Measurements from ENCODE around the gene CUX1.
A peak's percentile ranks its signal among the peaks of the same experiment; 100 is the strongest.

Gene CUX1

DNA sequence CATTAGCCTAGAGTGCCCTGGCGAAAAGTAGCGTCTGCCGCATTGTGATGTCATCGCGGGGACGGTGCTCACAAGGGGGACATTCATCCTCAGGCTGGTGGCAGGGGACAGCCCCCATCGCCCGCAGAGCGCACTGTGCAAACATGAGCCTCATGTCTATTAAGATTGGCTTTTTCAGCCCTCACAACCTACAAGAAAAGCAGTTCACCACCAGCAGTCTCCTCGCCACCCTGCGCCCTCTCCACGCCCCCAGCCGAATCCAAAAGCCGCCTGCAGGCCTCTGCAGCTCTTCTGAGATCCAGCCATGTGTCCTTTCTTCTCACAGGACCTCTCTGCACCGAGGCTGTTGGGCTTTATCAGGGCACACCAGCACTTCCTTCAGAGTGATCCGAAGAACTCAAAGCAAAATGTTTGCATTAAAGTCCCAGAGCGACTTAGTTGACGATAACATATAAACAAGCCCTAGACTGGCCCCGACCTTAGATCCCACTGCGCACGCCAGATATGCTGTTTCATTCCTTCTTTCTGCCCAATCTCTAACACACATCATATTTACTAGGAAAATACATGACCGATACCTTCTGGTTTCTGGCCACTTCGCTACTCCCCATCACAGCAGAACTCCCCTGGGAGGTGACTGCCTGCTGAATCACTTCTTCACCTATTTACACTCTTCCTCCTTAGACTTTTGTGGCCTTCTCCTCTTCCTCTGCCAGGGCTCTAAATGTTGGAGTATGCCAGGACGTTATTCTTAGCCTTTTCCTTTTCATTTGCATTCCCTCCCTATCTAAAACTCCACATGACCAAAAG lies 263.2 kb downstream of the CUX1 start:
- DNase-seq (ENCODE audit: low read depth in 1 of 2, low spot score in 1 of 2): no peak
- in situ Hi-C loops (cut with HindIII; ENCODE audit: low pct_unique_long_range_greater_than_20kb, low sequenced_read_pairs): no loop called here
- no peak for TF ChIP-seq JUND (IDR thresholded peaks at IDR 0.05; ENCODE audit: low read depth)

- TF ChIP-seq JUND (IDR thresholded peaks at IDR 0.05; ENCODE audit: low read depth): no peak
- no peak for DNase-seq (ENCODE audit: low read depth in 1 of 2, low spot score in 1 of 2)
- in situ Hi-C loops (cut with HindIII; ENCODE audit: low pct_unique_long_range_greater_than_20kb, low sequenced_read_pairs): no loop called here
Measured at GRCh38 chr7:102081244-102081627, 263.8 kb downstream of the CUX1 start.

DNA sequence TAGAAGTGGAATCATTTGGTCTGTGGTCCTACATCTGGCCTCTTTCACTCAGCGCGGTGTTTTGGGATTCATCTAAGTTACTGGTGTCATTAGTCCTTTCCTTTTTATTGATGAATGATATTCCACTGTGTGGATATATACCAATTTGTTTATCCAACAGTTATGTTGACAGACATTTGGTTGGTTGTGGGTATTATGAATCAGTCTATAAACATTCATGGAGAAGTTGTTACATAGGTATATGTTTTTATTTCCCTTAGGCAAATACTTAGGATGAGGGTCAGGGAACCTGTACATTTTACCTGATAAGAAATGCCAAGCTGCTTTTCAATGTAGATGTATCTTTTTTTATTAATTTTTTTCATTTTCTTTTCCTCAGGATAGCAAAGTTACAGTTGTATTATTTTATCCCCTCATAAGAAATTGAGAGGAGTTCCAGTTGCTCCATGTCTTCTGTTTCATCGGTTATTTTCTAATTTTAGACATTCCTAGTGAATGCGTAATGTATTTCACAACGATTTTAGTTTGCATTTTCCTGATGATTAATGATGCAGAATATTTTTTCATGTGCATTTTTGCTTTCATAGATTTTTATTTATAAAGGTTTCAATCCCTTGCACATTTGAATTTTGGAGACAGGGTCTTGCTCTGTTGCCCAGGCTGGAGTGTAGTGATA lies 265.4 kb downstream of the CUX1 start:
- in situ Hi-C loops (cut with HindIII; ENCODE audit: low pct_unique_long_range_greater_than_20kb, low sequenced_read_pairs): no loop called here
- DNase-seq (ENCODE audit: low read depth in 1 of 2, low spot score in 1 of 2): no peak
- no peak for TF ChIP-seq JUND (IDR thresholded peaks at IDR 0.05; ENCODE audit: low read depth)

DNA sequence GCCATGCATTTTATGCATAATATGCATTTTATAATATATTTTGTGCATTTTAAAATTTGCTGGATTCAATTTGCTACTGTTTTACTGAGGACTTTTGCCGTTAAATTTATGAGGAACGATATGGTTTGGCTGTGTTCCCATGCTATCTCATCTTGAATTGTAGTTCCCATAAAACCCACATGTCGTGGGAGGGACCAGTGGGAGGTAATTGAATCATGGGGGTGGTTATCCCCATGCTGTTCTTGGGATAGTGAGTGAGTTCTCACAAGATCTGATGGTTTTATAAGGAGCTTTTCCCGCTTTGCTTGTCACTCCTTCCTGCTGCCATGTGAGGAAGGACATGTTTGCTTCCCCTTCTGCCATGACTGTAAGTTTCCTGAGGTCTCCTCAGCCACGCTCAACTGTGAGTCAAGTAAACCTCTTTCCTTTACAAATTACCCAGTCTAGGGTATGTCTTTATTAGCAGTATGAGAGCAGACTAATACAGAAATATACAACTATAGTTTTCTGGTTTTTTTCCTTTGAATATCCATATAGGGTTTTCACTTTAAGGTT lies 267.9 kb downstream of the CUX1 start:
- in situ Hi-C loops (cut with HindIII; ENCODE audit: low pct_unique_long_range_greater_than_20kb, low sequenced_read_pairs): no loop called here
- no peak for DNase-seq (ENCODE audit: low read depth in 1 of 2, low spot score in 1 of 2)
- TF ChIP-seq JUND (IDR thresholded peaks at IDR 0.05; ENCODE audit: low read depth): no peak

DNA sequence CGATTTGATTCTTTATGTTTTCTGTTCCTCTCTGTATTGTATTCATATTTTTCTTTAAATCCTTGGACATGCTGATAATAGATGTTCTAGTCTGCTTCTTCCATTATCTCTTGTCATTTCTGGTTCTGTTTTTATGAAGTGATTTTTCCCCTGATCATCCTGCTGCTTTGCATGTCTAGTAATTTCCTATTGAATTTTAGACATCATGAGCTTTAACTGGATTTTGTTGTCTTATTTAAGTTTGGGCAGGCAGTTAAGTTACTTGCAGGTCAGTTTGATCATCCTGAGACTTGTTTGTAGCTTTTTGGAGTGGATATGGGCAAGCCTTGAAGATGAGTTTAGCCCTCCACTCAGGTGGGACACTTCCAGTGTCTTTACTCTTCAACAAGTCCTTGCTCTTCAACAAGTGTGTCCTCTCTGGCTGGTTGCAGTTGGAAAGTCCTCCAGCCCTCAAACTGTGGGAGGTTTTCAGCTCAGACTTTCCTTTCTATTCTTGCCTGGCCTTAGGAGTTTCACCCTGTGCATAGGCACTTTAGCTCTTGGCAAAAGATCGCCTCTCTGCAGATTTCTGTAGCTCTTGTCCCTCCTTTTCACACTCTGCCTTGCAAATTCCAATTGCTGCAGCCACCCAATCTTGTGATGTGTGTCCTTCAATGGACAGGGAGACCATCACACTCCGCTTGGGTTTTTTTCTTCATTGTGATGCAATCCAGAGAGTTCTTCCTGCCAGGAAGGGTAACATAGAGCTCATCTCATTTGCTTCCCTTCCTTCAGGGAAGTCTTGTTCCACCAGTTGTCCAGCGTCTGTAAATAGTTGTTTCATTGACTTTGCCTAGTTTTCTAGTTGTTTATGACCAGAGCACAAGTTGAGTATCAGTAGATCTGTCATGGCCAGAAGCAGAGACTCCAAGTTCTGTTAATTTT lies 272.0 kb downstream of the CUX1 start:
- in situ Hi-C loops (cut with HindIII; ENCODE audit: low pct_unique_long_range_greater_than_20kb, low sequenced_read_pairs): no loop called here
- no peak for TF ChIP-seq JUND (IDR thresholded peaks at IDR 0.05; ENCODE audit: low read depth)

GRCh38 chr7:102093599-102094315 lies 276.3 kb downstream of the CUX1 start:
- no peak for TF ChIP-seq JUND (IDR thresholded peaks at IDR 0.05; ENCODE audit: low read depth)
- in situ Hi-C loops (cut with HindIII; ENCODE audit: low pct_unique_long_range_greater_than_20kb, low sequenced_read_pairs): no loop called here
- no peak for DNase-seq (ENCODE audit: low read depth in 1 of 2, low spot score in 1 of 2)

More for the DNA sequence above, 272.0 kb downstream of the CUX1 start:
- peak in 1 of 2 experiments; percentile 42 for DNase-seq (ENCODE audit: low read depth in 1 of 2, low spot score in 1 of 2)

- in situ Hi-C loops (cut with HindIII; ENCODE audit: low pct_unique_long_range_greater_than_20kb, low sequenced_read_pairs): no loop called here
- DNase-seq (ENCODE audit: low read depth in 1 of 2, low spot score in 1 of 2): no peak
- TF ChIP-seq JUND (IDR thresholded peaks at IDR 0.05; ENCODE audit: low read depth): no peak
Measured at GRCh38 chr7:102094316-102094650, 276.9 kb downstream of the CUX1 start.

GRCh38 chr7:102095321-102096011 lies 278.0 kb downstream of the CUX1 start:
- in situ Hi-C loops (cut with HindIII; ENCODE audit: low pct_unique_long_range_greater_than_20kb, low sequenced_read_pairs): no loop called here
- no peak for DNase-seq (ENCODE audit: low read depth in 1 of 2, low spot score in 1 of 2)
- TF ChIP-seq JUND (IDR thresholded peaks at IDR 0.05; ENCODE audit: low read depth): no peak

- no peak for TF ChIP-seq JUND (IDR thresholded peaks at IDR 0.05; ENCODE audit: low read depth)
- in situ Hi-C loops (cut with HindIII; ENCODE audit: low pct_unique_long_range_greater_than_20kb, low sequenced_read_pairs): no loop called here
- DNase-seq (ENCODE audit: low read depth in 1 of 2, low spot score in 1 of 2): no peak
Measured at GRCh38 chr7:102096012-102096332, 278.5 kb downstream of the CUX1 start.

DNA sequence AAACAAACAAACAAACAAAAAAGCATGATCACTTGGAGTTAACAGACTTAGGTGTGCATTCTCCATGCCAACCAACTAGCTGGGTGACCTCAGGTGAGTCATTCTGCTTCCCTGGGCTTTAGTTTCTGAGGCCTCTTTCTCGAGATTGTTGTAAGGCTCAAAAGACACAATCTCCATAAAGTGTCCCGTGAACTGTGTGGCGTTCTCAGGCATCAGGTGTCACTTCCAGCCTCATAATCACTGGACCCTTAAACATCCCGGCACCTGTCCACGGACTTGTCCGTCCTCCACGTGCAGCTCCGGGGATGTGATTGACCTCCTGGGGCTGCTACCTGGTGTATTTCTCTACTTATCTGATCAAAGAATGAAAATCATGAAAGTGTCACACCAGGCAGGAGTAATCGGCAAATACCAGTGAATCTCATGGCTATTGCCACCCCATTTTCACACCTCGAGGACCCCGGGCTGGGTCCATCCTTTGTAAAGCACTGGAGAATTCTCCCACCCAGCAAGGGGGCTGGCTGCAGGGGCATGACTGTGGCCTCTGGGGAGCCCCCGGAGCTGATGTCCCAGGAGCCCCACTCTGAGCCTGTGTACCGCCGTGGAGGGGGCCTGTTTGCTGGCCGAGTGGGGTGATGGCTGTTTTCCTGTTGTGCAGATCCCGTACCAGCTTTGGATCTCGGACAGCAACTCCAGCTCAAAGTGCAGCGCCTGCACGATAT lies 279.4 kb downstream of the CUX1 start:
- no peak for DNase-seq (ENCODE audit: low read depth in 1 of 2, low spot score in 1 of 2)
- in situ Hi-C loops (cut with HindIII; ENCODE audit: low pct_unique_long_range_greater_than_20kb, low sequenced_read_pairs): no loop called here

DNA sequence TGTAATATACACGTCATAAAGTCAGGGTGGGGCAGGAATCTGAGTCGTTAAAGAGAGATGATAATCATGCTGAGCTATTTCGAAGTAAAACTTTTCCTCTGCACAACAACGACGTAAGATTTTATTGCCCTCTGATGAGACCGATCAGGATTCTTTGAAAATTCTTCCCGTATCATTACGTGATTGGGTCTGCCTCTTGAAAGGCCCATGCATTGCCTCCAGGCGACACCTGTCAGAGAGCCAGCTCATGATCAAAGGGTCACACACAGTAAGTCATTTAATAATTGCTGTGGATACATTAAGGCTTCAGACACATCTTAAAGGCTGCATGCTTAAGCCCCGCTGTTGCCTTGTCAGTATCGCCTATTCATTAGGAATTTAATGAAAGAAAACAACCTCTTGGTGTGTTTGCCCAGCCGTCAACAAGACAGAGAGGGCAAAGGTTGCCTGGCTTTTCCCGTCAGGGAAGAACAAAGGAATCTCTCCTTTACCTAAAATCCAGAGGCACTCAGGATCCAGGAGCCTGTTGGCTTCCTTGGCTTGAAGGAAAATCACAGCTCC lies 280.3 kb downstream of the CUX1 start:
- TF ChIP-seq JUND (IDR thresholded peaks at IDR 0.05; ENCODE audit: low read depth): no peak

More for the DNA sequence above, 279.4 kb downstream of the CUX1 start:
- no peak for TF ChIP-seq JUND (IDR thresholded peaks at IDR 0.05; ENCODE audit: low read depth)

More for the DNA sequence above, 280.3 kb downstream of the CUX1 start:
- no peak for DNase-seq (ENCODE audit: low read depth in 1 of 2, low spot score in 1 of 2)
- in situ Hi-C loops (cut with HindIII; ENCODE audit: low pct_unique_long_range_greater_than_20kb, low sequenced_read_pairs): no loop called here
